Prostate gland (tissue), 2 donors: ENCODE measurements around the gene CFAP20DC.
"Not testable (repeated sequence)": the region's sequence is repeated elsewhere in the genome, so short reads cannot be mapped to it uniquely, and the experiment has no call there.

Experiments
- POLR2A ChIP-seq: fragments of 450-650 bp; IDR thresholded peaks from one replicate; pipeline ENCODE4 v1.6.1; 2016; ENCODE audit warnings: antibody characterized with exemption, mild to moderate bottlenecking
- POLR2AphosphoS5 ChIP-seq: sonication (generic); formaldehyde crosslinking; IDR thresholded peaks from one replicate; pipeline ENCODE4 v1.6.1; 2017; ENCODE audit warnings: antibody characterized with exemption
- TF ChIP-seq, protein P1 (sequence below), 4 experiments: fragments of 200-600 bp in 2 of 4; fragments of 450-650 bp in 2 of 4; sonication (generic) in 2 of 4; IDR thresholded peaks; 1 replicate in 3 of 4; 2 replicates in 1 of 4; pipeline ENCODE4 v1.5.1; 2016 to 2019; ENCODE audit warnings: antibody characterized with exemption in 4 of 4, mild to moderate bottlenecking in 2 of 4, moderate library complexity in 2 of 4

GRCh38 chr3:58696813-58697212, 353.0 kb downstream of the CFAP20DC start:
- TF ChIP-seq POLR2A, POLR2AphosphoS5: not testable (repeated sequence)
- TF ChIP-seq, protein P1, sequence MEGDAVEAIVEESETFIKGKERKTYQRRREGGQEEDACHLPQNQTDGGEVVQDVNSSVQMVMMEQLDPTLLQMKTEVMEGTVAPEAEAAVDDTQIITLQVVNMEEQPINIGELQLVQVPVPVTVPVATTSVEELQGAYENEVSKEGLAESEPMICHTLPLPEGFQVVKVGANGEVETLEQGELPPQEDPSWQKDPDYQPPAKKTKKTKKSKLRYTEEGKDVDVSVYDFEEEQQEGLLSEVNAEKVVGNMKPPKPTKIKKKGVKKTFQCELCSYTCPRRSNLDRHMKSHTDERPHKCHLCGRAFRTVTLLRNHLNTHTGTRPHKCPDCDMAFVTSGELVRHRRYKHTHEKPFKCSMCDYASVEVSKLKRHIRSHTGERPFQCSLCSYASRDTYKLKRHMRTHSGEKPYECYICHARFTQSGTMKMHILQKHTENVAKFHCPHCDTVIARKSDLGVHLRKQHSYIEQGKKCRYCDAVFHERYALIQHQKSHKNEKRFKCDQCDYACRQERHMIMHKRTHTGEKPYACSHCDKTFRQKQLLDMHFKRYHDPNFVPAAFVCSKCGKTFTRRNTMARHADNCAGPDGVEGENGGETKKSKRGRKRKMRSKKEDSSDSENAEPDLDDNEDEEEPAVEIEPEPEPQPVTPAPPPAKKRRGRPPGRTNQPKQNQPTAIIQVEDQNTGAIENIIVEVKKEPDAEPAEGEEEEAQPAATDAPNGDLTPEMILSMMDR (IDR thresholded peaks at IDR 0.05), result not testable (repeated sequence)
